DND-41 (cell line): Measurements from ENCODE around the gene PACRG.

Experiments
- EZH2 ChIP-seq: IDR thresholded peaks from 3 replicates; pipeline ENCODE4 v1.6.1; 2012; ENCODE audit warnings: borderline replicate concordance, low read depth, mild to moderate bottlenecking, moderate library complexity, low read length, inconsistent platforms; ENCODE audit not compliant: severe bottlenecking
- TF ChIP-seq, protein P1 (sequence below): IDR thresholded peaks from 2 replicates; pipeline ENCODE4 v1.5.1; 2012; ENCODE audit warnings: borderline replicate concordance, low read length, moderate library complexity, mild to moderate bottlenecking; ENCODE audit not compliant: poor library complexity, severe bottlenecking; ENCODE audit errors: extremely low read depth

DNA sequence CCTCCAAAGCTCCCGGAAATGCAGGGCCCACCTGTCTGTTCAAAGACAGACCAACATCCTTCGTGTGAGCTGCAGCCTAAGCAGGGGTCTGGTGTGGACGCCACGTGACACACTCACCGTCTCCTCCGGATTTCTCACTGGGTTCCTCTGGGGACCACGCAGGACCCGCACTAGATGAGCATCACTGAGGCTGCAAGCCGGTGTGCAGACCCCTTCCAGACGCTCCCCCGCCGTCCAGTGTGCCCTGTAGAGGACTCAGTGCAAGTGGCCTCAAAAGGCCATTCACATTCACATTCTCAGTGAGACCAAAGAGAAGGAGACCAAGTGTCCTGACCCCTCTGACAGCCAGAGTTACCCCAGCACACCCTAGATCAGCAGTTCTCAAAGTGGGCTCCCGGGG lies 595.5 kb downstream of the PACRG start:
- no peak for TF ChIP-seq EZH2
- TF ChIP-seq, protein P1, sequence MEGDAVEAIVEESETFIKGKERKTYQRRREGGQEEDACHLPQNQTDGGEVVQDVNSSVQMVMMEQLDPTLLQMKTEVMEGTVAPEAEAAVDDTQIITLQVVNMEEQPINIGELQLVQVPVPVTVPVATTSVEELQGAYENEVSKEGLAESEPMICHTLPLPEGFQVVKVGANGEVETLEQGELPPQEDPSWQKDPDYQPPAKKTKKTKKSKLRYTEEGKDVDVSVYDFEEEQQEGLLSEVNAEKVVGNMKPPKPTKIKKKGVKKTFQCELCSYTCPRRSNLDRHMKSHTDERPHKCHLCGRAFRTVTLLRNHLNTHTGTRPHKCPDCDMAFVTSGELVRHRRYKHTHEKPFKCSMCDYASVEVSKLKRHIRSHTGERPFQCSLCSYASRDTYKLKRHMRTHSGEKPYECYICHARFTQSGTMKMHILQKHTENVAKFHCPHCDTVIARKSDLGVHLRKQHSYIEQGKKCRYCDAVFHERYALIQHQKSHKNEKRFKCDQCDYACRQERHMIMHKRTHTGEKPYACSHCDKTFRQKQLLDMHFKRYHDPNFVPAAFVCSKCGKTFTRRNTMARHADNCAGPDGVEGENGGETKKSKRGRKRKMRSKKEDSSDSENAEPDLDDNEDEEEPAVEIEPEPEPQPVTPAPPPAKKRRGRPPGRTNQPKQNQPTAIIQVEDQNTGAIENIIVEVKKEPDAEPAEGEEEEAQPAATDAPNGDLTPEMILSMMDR = no peak
